Esophagus muscularis mucosa (tissue), 4 donors: ENCODE results near the gene RHO. TPM values are rescaled to one million over a fixed set of nuclear protein-coding genes. Genes with fewer than 3 reads are reported as not detected.

Experiments used
- DNase-seq: peaks from one replicate; pipeline ENCODE4 v3.0.0-alpha.2; 2017; ENCODE audit errors: extremely low spot score
- H3K27ac ChIP-seq, 4 donors: fragments of 200-600 bp; sonication (generic); replicated peaks in 1 of 4; 1 replicate in 3 of 4; 2 replicates in 1 of 4; pipeline ENCODE4 v1.5.1; 2016 to 2019; ENCODE audit warnings: mild to moderate bottlenecking in 1 of 4
- H3K27me3 ChIP-seq, 4 donors: fragments of 200-600 bp; sonication (generic); one replicate each; pipeline versions ENCODE4 v1.5.1 to v1.6.0; 2016 to 2019
- H3K36me3 ChIP-seq, 4 donors: fragments of 200-600 bp; sonication (generic); one replicate each; pipeline ENCODE4 v1.5.1; 2016 to 2019
- H3K4me1 ChIP-seq, 4 donors: fragments of 200-600 bp; sonication (generic); one replicate each; pipeline ENCODE4 v1.5.1; 2016 to 2019
- H3K4me3 ChIP-seq, 4 donors: fragments of 200-600 bp; sonication (generic); 1 replicate in 2 of 4; 2 replicates in 2 of 4; pipeline ENCODE4 v1.5.1; 2016 to 2019; ENCODE audit warnings: mild to moderate bottlenecking in 4 of 4, moderate library complexity in 1 of 4
- H3K9me3 ChIP-seq, 4 donors: fragments of 200-600 bp; sonication (generic); 1 replicate in 3 of 4; 2 replicates in 1 of 4; pipeline ENCODE4 v1.5.1; 2016 to 2019
- EP300 ChIP-seq: sonication (generic); formaldehyde crosslinking; IDR thresholded peaks from one replicate; pipeline ENCODE4 v1.6.1; 2017; ENCODE audit warnings: antibody characterized with exemption
- POLR2A ChIP-seq: fragments of 450-650 bp; IDR thresholded peaks from one replicate; pipeline ENCODE4 v1.6.1; 2017; ENCODE audit warnings: antibody characterized with exemption, moderate library complexity, mild to moderate bottlenecking, low read depth
- POLR2AphosphoS5 ChIP-seq, 2 donors: sonication (generic); formaldehyde crosslinking; IDR thresholded peaks; one replicate each; pipeline ENCODE4 v1.6.1; 2017; ENCODE audit warnings: antibody characterized with exemption in 2 of 2
- WGBS: methylation state at CpG from one replicate; pipeline ENCODE4 v1.1.5; 2018; 5-methylcytosine and 5-hydroxymethylcytosine counted together
- intact Hi-C: fragments of 100-400 bp; cut with DNase I; formaldehyde crosslinking; loops from one replicate; pipeline ENCODE4 v1.15.1; 2023
- total RNA-seq, 4 donors: library from RNA; depleted of rRNA; stranded (reverse); fragments of >200 nt; gene quantifications; one replicate each; pipeline versions ENCODE4 v1.1.0 to v1.2.1, GENCODE V29; 2016
- TF ChIP-seq, protein P1 (sequence below), 3 experiments: fragments of 200-600 bp in 2 of 3; fragments of 450-650 bp in 1 of 3; sonication (generic) in 2 of 3; IDR thresholded peaks; one replicate each; pipeline ENCODE4 v1.5.1; 2017 to 2019; ENCODE audit warnings: antibody characterized with exemption in 3 of 3, mild to moderate bottlenecking in 2 of 3, moderate library complexity in 1 of 3

The RHO gene
- total RNA-seq, 4 donors from 2014 or later, result not detected

DNA sequence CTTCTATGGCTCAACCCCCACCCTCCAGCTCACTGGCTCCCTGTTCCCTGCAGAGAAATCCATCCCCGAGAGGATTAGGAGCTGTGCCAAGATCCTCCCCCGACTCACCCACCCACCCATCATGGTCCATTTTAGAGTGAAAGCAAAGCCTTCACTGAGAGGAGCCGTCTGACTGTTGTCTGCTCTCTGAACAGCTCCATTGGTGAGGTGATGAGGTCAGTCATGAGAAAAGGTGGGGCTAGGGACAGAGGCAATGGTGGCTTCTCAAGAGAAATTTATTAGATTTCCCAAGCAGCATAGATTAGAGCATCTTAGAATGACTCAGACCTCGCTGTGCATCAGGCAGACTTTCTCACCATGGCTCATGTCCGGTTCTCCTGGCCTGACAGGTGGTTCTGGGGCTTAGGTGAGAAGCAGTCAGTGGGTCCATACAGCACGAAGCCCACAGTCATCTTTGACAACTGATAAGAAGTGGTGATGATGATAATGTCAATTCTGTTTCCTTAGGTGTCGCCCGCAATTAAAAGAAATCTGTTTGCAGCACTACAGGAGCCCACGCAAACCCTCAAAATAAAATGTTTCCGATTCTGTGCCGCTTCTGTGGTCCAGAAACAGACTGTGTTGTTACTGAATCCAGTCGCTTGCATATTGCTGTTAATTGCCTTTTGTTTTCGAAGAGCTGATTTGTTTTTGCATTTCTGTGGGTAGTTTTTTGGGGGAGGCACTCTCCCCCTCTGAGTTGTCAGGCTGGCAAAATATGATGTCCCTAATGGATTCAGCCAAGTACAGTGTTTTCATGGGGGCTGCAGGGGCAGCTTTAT, 24.8 kb upstream of the RHO start:
- H3K4me3 ChIP-seq, result no peak overlapping the region
- no peaks in the 10 kb centered on the region for H3K27me3 ChIP-seq
- peaks cover 0 to 81% (median 14%) of the 10 kb centered on the region in 4 donors for H3K4me1 ChIP-seq
- no peak for DNase-seq
- no peak overlapping the region for H3K27ac ChIP-seq
- H3K36me3 ChIP-seq, result peaks cover 16 to 89% (median 56%) of the 10 kb centered on the region in 4 donors
- H3K9me3 ChIP-seq, result no peaks in the 10 kb centered on the region
- TF ChIP-seq POLR2AphosphoS5 (IDR thresholded peaks at IDR 0.05) (no peak), EP300 (no peak), POLR2A (no peak)
- TF ChIP-seq, protein P1, sequence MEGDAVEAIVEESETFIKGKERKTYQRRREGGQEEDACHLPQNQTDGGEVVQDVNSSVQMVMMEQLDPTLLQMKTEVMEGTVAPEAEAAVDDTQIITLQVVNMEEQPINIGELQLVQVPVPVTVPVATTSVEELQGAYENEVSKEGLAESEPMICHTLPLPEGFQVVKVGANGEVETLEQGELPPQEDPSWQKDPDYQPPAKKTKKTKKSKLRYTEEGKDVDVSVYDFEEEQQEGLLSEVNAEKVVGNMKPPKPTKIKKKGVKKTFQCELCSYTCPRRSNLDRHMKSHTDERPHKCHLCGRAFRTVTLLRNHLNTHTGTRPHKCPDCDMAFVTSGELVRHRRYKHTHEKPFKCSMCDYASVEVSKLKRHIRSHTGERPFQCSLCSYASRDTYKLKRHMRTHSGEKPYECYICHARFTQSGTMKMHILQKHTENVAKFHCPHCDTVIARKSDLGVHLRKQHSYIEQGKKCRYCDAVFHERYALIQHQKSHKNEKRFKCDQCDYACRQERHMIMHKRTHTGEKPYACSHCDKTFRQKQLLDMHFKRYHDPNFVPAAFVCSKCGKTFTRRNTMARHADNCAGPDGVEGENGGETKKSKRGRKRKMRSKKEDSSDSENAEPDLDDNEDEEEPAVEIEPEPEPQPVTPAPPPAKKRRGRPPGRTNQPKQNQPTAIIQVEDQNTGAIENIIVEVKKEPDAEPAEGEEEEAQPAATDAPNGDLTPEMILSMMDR (IDR thresholded peaks at IDR 0.05), result no peak
- intact Hi-C loops, result no loop called here
- WGBS, result 82% methylated on average over 13 of the region's 13 CpGs

DNA sequence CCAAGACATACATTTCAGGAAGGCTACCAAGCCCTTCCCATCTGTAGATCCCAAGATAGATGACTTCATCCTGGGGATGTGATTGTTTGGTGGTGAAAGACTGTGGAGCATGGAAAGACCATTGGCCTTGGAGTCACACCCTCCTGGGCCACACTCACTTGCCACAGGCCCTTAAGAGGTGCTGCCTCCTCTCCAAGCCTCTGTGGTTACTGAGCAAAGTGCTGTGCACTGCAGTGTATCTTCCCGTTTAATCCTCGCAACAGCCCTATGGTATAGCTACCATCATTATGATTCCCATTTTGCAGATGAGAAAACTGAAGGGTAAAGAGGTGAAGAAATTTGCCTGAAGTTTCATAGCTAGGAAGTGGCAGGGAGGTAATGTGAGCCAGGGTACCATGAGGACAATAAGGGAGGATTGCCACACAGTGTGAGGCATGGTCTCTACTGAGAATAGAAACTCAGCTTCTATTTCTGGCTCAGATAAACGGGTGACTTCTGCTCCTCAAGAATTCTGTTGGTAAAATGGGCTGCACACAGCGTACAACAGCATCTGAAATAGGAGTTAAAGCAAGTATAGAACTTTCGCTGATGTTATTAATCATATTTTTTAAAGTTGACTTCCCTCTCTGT, 23.9 kb upstream of the RHO start:
- Histone ChIP-seq H3K4me1 (peaks cover 0 to 72% (median 12%) of the 10 kb centered on the region in 4 donors), H3K27me3 (no peaks in the 10 kb centered on the region), H3K9me3 (no peaks in the 10 kb centered on the region), H3K4me3 (no peak overlapping the region), H3K27ac (no peak overlapping the region), H3K36me3 (peaks cover 23 to 95% (median 59%) of the 10 kb centered on the region in 4 donors)
- TF ChIP-seq, protein P1 (IDR thresholded peaks at IDR 0.05), result no peak
- no peak for TF ChIP-seq POLR2AphosphoS5 (IDR thresholded peaks at IDR 0.05)
- TF ChIP-seq POLR2A, result no peak
- no peak for TF ChIP-seq EP300
- no peak for DNase-seq
- 84% methylated on average over 5 of the region's 5 CpGs for WGBS
- intact Hi-C loops, result no loop called here

DNA sequence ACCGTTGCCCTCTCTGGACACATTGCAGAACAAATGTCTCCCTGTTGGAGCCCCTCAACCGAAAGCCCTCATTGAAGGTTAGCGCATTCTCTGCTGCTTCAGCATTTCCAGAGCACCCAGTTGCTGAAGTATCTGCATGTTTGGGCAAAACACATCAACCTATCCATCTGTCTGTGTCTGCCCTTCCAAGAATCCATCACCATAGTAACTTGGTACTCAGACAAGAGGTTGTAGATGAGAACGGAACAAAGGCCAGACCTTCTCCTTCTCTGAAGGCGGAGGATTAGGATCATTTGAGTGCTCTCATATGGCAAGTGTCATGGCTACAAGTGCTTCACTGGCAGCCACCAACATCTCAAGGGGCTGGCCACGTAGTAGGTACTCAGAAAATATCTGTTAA, 23.1 kb upstream of the RHO start:
- Histone ChIP-seq H3K27me3 (no peaks in the 10 kb centered on the region), H3K9me3 (no peaks in the 10 kb centered on the region), H3K4me1 (peaks cover 0 to 71% (median 9%) of the 10 kb centered on the region in 4 donors), H3K4me3 (no peak overlapping the region), H3K36me3 (peaks cover 29 to 95% (median 54%) of the 10 kb centered on the region in 4 donors), H3K27ac (no peak overlapping the region)
- intact Hi-C loops, result no loop called here
- WGBS, result 85% methylated on average over 6 of the region's 6 CpGs
- no peak for TF ChIP-seq POLR2AphosphoS5 (IDR thresholded peaks at IDR 0.05)
- DNase-seq, result no peak

DNA sequence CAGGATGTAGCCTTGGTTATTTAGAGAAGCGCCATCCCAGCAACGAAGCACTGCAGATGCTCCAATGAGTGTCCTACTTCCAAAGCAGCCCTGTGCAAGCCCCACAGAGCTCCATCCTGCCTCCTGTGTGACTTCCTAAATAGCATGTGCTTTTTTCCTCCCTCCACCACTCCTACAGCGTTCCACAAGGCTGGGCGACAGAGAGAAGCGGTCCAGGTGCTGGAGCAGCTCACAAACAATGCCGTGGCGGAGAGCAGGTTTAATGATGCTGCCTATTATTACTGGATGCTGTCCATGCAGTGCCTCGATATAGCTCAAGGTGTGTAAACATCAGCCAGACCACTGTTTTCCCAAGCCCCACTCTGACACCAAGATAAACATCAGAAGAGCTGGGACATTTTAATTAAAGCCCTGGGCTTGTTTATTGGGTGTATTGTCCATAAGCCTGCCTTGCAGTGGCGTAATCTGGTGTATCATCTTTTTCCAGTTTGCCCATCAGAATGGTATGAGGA, 22.2 kb upstream of the RHO start:
- Histone ChIP-seq H3K36me3 (peaks cover 29 to 95% (median 54%) of the 10 kb centered on the region in 4 donors), H3K27me3 (no peaks in the 10 kb centered on the region), H3K9me3 (no peaks in the 10 kb centered on the region), H3K4me3 (no peak overlapping the region), H3K27ac (no peak overlapping the region), H3K4me1 (peaks cover 0 to 62% (median 9%) of the 10 kb centered on the region in 4 donors)
- intact Hi-C loops, result no loop called here
- WGBS, result 86% methylated on average over 9 of the region's 9 CpGs
- DNase-seq, result no peak
- TF ChIP-seq EP300 (no peak), POLR2AphosphoS5 (IDR thresholded peaks at IDR 0.05) (no peak), POLR2A (no peak)
- TF ChIP-seq, protein P1 (IDR thresholded peaks at IDR 0.05), result no peak

DNA sequence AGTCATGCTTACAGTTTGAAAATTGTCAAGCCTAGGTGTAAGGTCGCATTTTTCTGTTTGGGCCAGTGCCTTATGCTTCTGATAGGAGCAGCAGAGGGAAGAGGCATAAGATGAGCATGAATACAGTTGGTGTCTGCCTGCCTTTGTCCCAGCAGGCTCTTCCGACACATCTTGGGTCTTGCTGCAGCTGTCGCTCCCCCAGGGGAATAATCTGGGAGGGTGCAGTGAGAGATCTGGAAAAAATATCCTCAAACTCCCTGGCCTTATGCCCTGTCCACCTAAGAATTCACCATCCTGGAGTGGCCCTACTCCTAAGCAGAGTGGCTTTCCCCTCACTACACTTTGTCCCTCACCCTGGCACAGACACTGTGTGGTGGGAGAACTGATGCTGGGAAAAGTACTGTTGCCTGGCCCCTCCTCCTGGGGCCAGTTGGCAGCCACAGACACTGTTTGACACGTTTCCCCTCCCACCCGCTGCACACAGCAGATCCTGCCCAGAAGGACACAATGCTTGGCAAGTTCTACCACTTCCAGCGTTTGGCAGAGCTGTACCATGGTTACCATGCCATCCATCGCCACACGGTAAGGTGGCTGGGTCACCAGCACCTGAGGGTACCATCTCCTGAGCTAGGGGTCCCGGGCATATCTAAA, 21.1 kb upstream of the RHO start:
- Histone ChIP-seq H3K27me3 (no peaks in the 10 kb centered on the region), H3K27ac (no peak overlapping the region), H3K4me3 (no peak overlapping the region), H3K4me1 (peaks cover 0 to 53% (median 9%) of the 10 kb centered on the region in 4 donors), H3K36me3 (peaks cover 22 to 96% (median 57%) of the 10 kb centered on the region in 4 donors), H3K9me3 (no peaks in the 10 kb centered on the region)
- 82% methylated on average over 8 of the region's 9 CpGs for WGBS
- TF ChIP-seq, protein P1 (IDR thresholded peaks at IDR 0.05), result no peak
- TF ChIP-seq EP300 (no peak), POLR2AphosphoS5 (IDR thresholded peaks at IDR 0.05) (peak in 1 of 2 donors; percentile 40), POLR2A (no peak)
- intact Hi-C loops, result no loop called here
- DNase-seq, result no peak
